ENCODE results near the gene PEX26. TPM values are rescaled to one million over a fixed set of nuclear protein-coding genes. Genes with fewer than 3 reads are reported as not detected.

Gene PEX26
- total RNA-seq, 4 donors from 2014 or later = 29.4 to 49.6 (median 39.4) TPM

GRCh38 chr22:18083406-18083805 lies 5.6 kb downstream of the PEX26 start:
- TF ChIP-seq, protein P1, sequence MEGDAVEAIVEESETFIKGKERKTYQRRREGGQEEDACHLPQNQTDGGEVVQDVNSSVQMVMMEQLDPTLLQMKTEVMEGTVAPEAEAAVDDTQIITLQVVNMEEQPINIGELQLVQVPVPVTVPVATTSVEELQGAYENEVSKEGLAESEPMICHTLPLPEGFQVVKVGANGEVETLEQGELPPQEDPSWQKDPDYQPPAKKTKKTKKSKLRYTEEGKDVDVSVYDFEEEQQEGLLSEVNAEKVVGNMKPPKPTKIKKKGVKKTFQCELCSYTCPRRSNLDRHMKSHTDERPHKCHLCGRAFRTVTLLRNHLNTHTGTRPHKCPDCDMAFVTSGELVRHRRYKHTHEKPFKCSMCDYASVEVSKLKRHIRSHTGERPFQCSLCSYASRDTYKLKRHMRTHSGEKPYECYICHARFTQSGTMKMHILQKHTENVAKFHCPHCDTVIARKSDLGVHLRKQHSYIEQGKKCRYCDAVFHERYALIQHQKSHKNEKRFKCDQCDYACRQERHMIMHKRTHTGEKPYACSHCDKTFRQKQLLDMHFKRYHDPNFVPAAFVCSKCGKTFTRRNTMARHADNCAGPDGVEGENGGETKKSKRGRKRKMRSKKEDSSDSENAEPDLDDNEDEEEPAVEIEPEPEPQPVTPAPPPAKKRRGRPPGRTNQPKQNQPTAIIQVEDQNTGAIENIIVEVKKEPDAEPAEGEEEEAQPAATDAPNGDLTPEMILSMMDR (IDR thresholded peaks at IDR 0.05) = no peak
- TF ChIP-seq POLR2A (IDR thresholded peaks at IDR 0.05) = no peak
- no peak for DNase-seq
- peaks cover 33 to 58% of the 10 kb centered on the region in 2 donors for H3K36me3 ChIP-seq
- peaks cover 9% of the 10 kb centered on the region in 2 donors for H3K4me1 ChIP-seq
- H3K9me3 ChIP-seq = no peaks in the 10 kb centered on the region
- intact Hi-C loops (cut with DNase I) = no loop called here
- H3K27ac ChIP-seq = no peak overlapping the region
- no peak overlapping the region for H3K4me3 ChIP-seq (replicated peaks in 1 of 3)
- H3K27me3 ChIP-seq = no peaks in the 10 kb centered on the region
- WGBS, 2 donors = 89 to 95% methylated on average over 7 to 9 of the region's 10 CpGs

- H3K9me3 ChIP-seq = no peaks in the 10 kb centered on the region
- H3K36me3 ChIP-seq = peaks cover 33 to 62% of the 10 kb centered on the region in 2 donors
- H3K27me3 ChIP-seq = no peaks in the 10 kb centered on the region
- H3K4me1 ChIP-seq = no peaks in the 10 kb centered on the region
- DNase-seq = no peak
- H3K27ac ChIP-seq = no peak overlapping the region
- TF ChIP-seq, protein P1 (IDR thresholded peaks at IDR 0.05) = no peak
- TF ChIP-seq POLR2A (IDR thresholded peaks at IDR 0.05) = no peak
- intact Hi-C loops (cut with DNase I) = no loop called here
- no peak overlapping the region for H3K4me3 ChIP-seq (replicated peaks in 1 of 3)
Observed at GRCh38 chr22:18085188-18085587, 7.4 kb downstream of the PEX26 start.

DNA sequence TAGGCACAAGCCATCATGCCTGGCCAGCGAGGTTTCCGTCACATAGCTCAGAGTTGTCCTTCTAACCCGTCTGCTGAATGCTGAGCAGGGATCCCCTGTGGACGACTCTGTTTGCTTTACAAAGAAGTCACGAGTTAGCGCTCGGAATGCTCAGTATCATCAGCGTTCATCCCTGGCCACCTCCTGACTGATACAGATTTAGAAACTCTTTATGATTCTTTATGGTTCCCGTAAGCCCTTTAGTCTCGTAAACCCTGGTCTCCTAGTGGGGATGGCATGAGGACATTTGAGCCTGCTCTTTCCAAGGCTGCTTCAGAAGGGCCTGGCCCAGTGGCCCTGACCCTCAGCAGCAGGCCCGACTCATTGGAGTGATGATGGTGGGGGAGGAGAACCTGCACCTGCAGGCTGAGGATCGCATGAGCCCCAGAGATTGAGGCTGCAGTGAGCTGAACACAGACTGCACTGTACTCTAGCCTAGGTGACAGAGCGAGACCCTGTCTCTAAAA lies 9.6 kb downstream of the PEX26 start:
- H3K4me1 ChIP-seq = no peaks in the 10 kb centered on the region
- WGBS, 2 donors = 75 to 78% methylated on average over 12 of the region's 13 CpGs
- H3K4me3 ChIP-seq (replicated peaks in 1 of 3) = no peak overlapping the region

GRCh38 chr22:18088825-18089568 lies 11.2 kb downstream of the PEX26 start:
- H3K4me1 ChIP-seq = no peaks in the 10 kb centered on the region
- H3K4me3 ChIP-seq (replicated peaks in 1 of 3) = no peak overlapping the region
- TF ChIP-seq, protein P1 (IDR thresholded peaks at IDR 0.05) = no peak
- TF ChIP-seq POLR2A (IDR thresholded peaks at IDR 0.05) = no peak
- H3K9me3 ChIP-seq = no peaks in the 10 kb centered on the region
- DNase-seq = peak; percentile 58 to 59
- no peaks in the 10 kb centered on the region for H3K27me3 ChIP-seq
- intact Hi-C loops (cut with DNase I) = no loop called here
- peaks cover 17 to 38% of the 10 kb centered on the region in 2 donors for H3K36me3 ChIP-seq
- H3K27ac ChIP-seq = no peak overlapping the region
- WGBS, 2 donors = 77 to 84% methylated on average over 11 of the region's 11 CpGs

More for the DNA sequence above, 9.6 kb downstream of the PEX26 start:
- Histone ChIP-seq H3K9me3 (no peaks in the 10 kb centered on the region), H3K27ac (no peak overlapping the region), H3K27me3 (no peaks in the 10 kb centered on the region), H3K36me3 (peaks cover 27 to 51% of the 10 kb centered on the region in 2 donors)
- TF ChIP-seq, protein P1 (IDR thresholded peaks at IDR 0.05) = no peak
- no peak for TF ChIP-seq POLR2A (IDR thresholded peaks at IDR 0.05)
- DNase-seq = no peak
- intact Hi-C loops (cut with DNase I) = no loop called here

DNA sequence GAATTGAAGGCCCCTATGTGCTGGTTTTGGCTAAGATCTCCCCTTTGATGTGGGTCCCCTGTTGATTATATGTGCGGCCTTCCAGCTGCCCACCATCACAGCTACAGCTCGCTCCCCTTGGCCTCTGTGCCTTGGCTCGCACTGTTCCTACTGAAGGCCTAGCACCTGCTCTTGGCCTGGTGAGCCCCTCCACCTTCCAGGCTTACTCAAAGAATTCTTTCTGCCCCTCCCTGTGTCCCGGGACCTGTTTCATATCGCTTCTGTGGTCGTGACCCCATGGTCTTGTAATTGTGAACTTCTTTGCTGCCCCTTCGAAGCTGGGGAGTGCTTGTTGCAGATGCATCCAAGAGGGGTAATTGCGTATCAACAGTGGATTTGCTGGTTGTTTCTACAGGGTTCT lies 12.5 kb downstream of the PEX26 start:
- H3K27ac ChIP-seq = no peak overlapping the region
- 95 to 96% methylated on average over 8 of the region's 8 CpGs for whole genome bisulfite sequencing, 2 donors
- no peaks in the 10 kb centered on the region for H3K9me3 ChIP-seq
- H3K36me3 ChIP-seq = peaks cover 13 to 30% of the 10 kb centered on the region in 2 donors
- no peak for TF ChIP-seq POLR2A (IDR thresholded peaks at IDR 0.05)
- TF ChIP-seq, protein P1 (IDR thresholded peaks at IDR 0.05) = no peak
- DNase-seq = no peak
- H3K4me1 ChIP-seq = no peaks in the 10 kb centered on the region
- no peaks in the 10 kb centered on the region for H3K27me3 ChIP-seq
- intact Hi-C loops (cut with DNase I) = no loop called here
- H3K4me3 ChIP-seq (replicated peaks in 1 of 3) = no peak overlapping the region
